Natural killer cell (primary cell): ENCODE results near the gene USP24. TPM values are rescaled to one million over a fixed set of nuclear protein-coding genes. Genes with fewer than 3 reads are reported as not detected.

ENCODE experiments used
- ATAC-seq, 3 donors: fragments of 150-1000 bp in 2 of 3; fragments of 200-7000 bp in 1 of 3; cut with Tn5 transposase; 1 replicate in 1 of 3; 2 replicates in 2 of 3; pipeline ENCODE4 v1.10.0; 2021; ENCODE audit warnings: mild to moderate bottlenecking in 2 of 3, moderate library complexity in 2 of 3
- DNase-seq, 2 donors: peaks; one replicate each; pipeline versions ENCODE4 v3.0.0 to v3.0.0-alpha.2; 2013 to 2021; ENCODE audit warnings: mixed read lengths in 1 of 2
- H3K27ac ChIP-seq: one replicate; pipeline ENCODE4 v1.5.1; 2013; ENCODE audit warnings: mild to moderate bottlenecking, low read length
- H3K27me3 ChIP-seq: one replicate; pipeline ENCODE4 v1.6.1; 2013; ENCODE audit warnings: low read length; ENCODE audit not compliant: control insufficient read depth, insufficient read depth
- H3K36me3 ChIP-seq: one replicate; pipeline ENCODE4 v1.6.1; 2013; ENCODE audit warnings: low read length; ENCODE audit not compliant: control insufficient read depth, insufficient read depth
- H3K4me1 ChIP-seq: one replicate; pipeline ENCODE4 v1.6.1; 2013; ENCODE audit warnings: low read length; ENCODE audit not compliant: control insufficient read depth, insufficient read depth
- H3K4me3 ChIP-seq: one replicate; pipeline ENCODE4 v1.5.1; 2013; ENCODE audit warnings: low read length
- H3K9me3 ChIP-seq: one replicate; pipeline ENCODE4 v1.6.1; 2013; ENCODE audit warnings: low read length; ENCODE audit not compliant: control insufficient read depth, insufficient read depth
- H3K27ac Mint-ChIP-seq, 2 donors: one replicate each; pipeline ENCODE4 v1.8.0; 2022; ENCODE audit warnings: mild to moderate bottlenecking in 2 of 2, mixed read lengths in 2 of 2, moderate library complexity in 1 of 2
- H3K27me3 Mint-ChIP-seq, 2 donors: one replicate each; pipeline ENCODE4 v1.8.0; 2022; ENCODE audit warnings: low read depth in 2 of 2, mixed read lengths in 2 of 2
- H3K36me3 Mint-ChIP-seq: one replicate; pipeline ENCODE4 v1.8.0; 2022; ENCODE audit warnings: mixed read lengths
- H3K4me1 Mint-ChIP-seq, 2 donors: one replicate each; pipeline ENCODE4 v1.8.0; 2022; ENCODE audit warnings: mixed read lengths in 2 of 2
- H3K4me3 Mint-ChIP-seq: one replicate; pipeline ENCODE4 v1.8.0; 2022; ENCODE audit warnings: mild to moderate bottlenecking, moderate library complexity, mixed read lengths
- H3K9me3 Mint-ChIP-seq, 2 donors: one replicate each; pipeline ENCODE4 v1.8.0; 2022; ENCODE audit warnings: mixed read lengths in 2 of 2
- CTCF ChIP-seq: fragments of 200-600 bp; IDR thresholded peaks from one replicate; pipeline ENCODE4 v1.8.0; 2022; ENCODE audit warnings: antibody characterized with exemption
- WGBS: methylation state at CpG from one replicate; pipeline ENCODE4 v1.1.7; 2013; ENCODE audit warnings: missing lambda C conversion rate; ENCODE audit not compliant: insufficient coverage; 5-methylcytosine and 5-hydroxymethylcytosine counted together
- intact Hi-C: fragments of 100-400 bp; cut with micrococcal nuclease; formaldehyde crosslinking; loops from one replicate; pipeline ENCODE4 v1.14.2; 2022
- total RNA-seq, 4 donors: library from RNA; stranded (reverse); fragments of 120-200 nt in 1 of 4; gene quantifications; one replicate each; pipeline versions ENCODE4 v1.2.3 to v1.2.4, GENCODE V29; 2013 to 2022

USP24 gene
- total RNA-seq, 3 donors from 2014 or later (not counting 1 experiment from before 2014, with no cell fraction given): 155 TPM

- Histone ChIP-seq H3K27ac (peak overlapping the region; percentile 15), H3K36me3 (no peaks in the 10 kb centered on the region), H3K27me3 (no peaks in the 10 kb centered on the region), H3K9me3 (no peaks in the 10 kb centered on the region), H3K4me3 (peak overlapping the region; percentile 76), H3K4me1 (peaks cover 34% of the 10 kb centered on the region)
- WGBS: 22% methylated on average over 11 of the region's 11 CpGs
- peak overlapping the region; percentile 95 for H3K4me3 Mint-ChIP-seq
- H3K27ac Mint-ChIP-seq: peak overlapping the region; percentile 91 to 99
- H3K4me1 Mint-ChIP-seq: peaks cover 74% of the 10 kb centered on the region in 2 donors
- no peaks in the 10 kb centered on the region for H3K36me3 Mint-ChIP-seq
- TF ChIP-seq CTCF: no peak
- DNase-seq: peak in 1 of 2 donors; percentile 41
- intact Hi-C loops: no loop called here
- no peaks in the 10 kb centered on the region for H3K27me3 Mint-ChIP-seq
- no peaks in the 10 kb centered on the region for H3K9me3 Mint-ChIP-seq
- no peak for ATAC-seq
These were observed 2.6 kb downstream of the USP24 start for GRCh38 chr1:55212349-55213150.

GRCh38 chr1:55211863-55212262 lies 3.3 kb downstream of the USP24 start:
- H3K27me3 ChIP-seq: no peaks in the 10 kb centered on the region
- peaks cover 34% of the 10 kb centered on the region for H3K4me1 ChIP-seq
- Mint-ChIP-seq H3K4me1 (peaks cover 69 to 71% of the 10 kb centered on the region in 2 donors), H3K4me3 (peak overlapping the region; percentile 95), H3K9me3 (no peaks in the 10 kb centered on the region), H3K27ac (peak overlapping the region; percentile 91 to 99), H3K36me3 (no peaks in the 10 kb centered on the region), H3K27me3 (no peaks in the 10 kb centered on the region)
- ATAC-seq (no peak), DNase-seq (peak in 1 of 2 donors; percentile 21)
- no peak for TF ChIP-seq CTCF
- no peaks in the 10 kb centered on the region for H3K36me3 ChIP-seq
- intact Hi-C loops: no loop called here
- peak overlapping the region; percentile 56 for H3K27ac ChIP-seq
- WGBS: 15% methylated on average over 3 of the region's 3 CpGs
- H3K9me3 ChIP-seq: no peaks in the 10 kb centered on the region
- peak overlapping the region; percentile 76 for H3K4me3 ChIP-seq

- H3K36me3 Mint-ChIP-seq: no peaks in the 10 kb centered on the region
- H3K9me3 ChIP-seq: no peaks in the 10 kb centered on the region
- intact Hi-C loops: no loop called here
These were observed 4.0 kb downstream of the USP24 start for GRCh38 chr1:55210990-55211801.

More at GRCh38 chr1:55210990-55211801, 4.0 kb downstream of the USP24 start:
- no peak for TF ChIP-seq CTCF
- no peak for ATAC-seq
- H3K27me3 ChIP-seq: no peaks in the 10 kb centered on the region
- H3K4me3 Mint-ChIP-seq: peak overlapping the region; percentile 69
- DNase-seq: peak in 1 of 2 donors; percentile 33
- peak overlapping the region; percentile 91 to 99 for H3K27ac Mint-ChIP-seq
- H3K4me1 Mint-ChIP-seq: peaks cover 65 to 71% of the 10 kb centered on the region in 2 donors
- WGBS: 39% methylated on average over 4 of the region's 4 CpGs
- no peaks in the 10 kb centered on the region for H3K36me3 ChIP-seq
- H3K4me1 ChIP-seq: peaks cover 27% of the 10 kb centered on the region
- no peak overlapping the region for H3K4me3 ChIP-seq
- H3K27ac ChIP-seq: peak overlapping the region; percentile 56
- H3K27me3 Mint-ChIP-seq: no peaks in the 10 kb centered on the region
- no peaks in the 10 kb centered on the region for H3K9me3 Mint-ChIP-seq
